Measurements from ENCODE around the gene KDM6B. TPM values are rescaled to one million over a fixed set of nuclear protein-coding genes. Genes with fewer than 3 reads are reported as not detected.

The KDM6B gene
- total RNA-seq, 1 experiment from 2014 or later: 28.9 TPM

DNA sequence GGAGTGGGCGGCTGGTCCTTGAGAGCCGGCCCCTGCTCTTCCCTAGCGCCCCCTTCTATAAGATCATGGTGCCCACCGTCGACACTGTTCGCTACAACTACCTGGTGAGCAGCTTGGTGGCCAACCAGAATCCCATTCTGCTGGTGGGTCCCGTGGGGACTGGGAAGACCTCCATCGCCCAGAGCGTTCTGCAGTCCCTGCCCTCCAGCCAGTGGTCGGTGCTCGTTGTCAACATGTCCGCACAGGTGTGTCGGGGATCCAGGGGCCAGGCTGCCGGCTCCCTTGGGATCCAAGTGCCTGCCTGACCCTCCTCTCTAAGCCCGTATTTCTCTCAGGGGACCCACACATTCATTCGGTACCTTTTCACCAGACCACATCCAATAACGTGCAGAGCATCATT lies 41.4 kb upstream of the KDM6B start:
- no peak for DNase-seq
- H2BK12ac ChIP-seq (ENCODE audit: insufficient read length, low read depth, low read length): no peak overlapping the region
- no peak overlapping the region for H3K9ac ChIP-seq (ENCODE audit: extremely low read depth, insufficient read length, low read length)
- no peak overlapping the region for H3K23ac ChIP-seq (ENCODE audit: insufficient read length, low read depth, low read length)
- Mint-ChIP-seq H3K27me3 (ENCODE audit: low read depth) (peaks cover 7% of the 10 kb centered on the region), H3K9me3 (no peaks in the 10 kb centered on the region), H3K36me3 (ENCODE audit: insufficient read depth in 1 of 3, low read depth in 3 of 3) (no peaks in the 10 kb centered on the region), H3K4me3 (no peak overlapping the region), H3K27ac (no peak overlapping the region), H3K4me1 (peaks cover 8 to 9% of the 10 kb centered on the region in 2 experiments)
- no peak overlapping the region for H3K4me2 ChIP-seq (ENCODE audit: insufficient read depth, insufficient read length, low read length)
- H3K9me3 ChIP-seq (ENCODE audit: control insufficient read depth, low read depth, low read length): no peaks in the 10 kb centered on the region
- H3K14ac ChIP-seq (ENCODE audit: insufficient read depth, low read length): no peak overlapping the region
- no peaks in the 10 kb centered on the region for H3K27me3 ChIP-seq (ENCODE audit: insufficient read depth, low read length)
- no peak overlapping the region for H4K8ac ChIP-seq (replicated peaks; ENCODE audit: insufficient read length, low read depth, low read length)
- no peak overlapping the region for H3K18ac ChIP-seq (ENCODE audit: insufficient read length, low read depth, low read length)
- H2AFZ ChIP-seq (ENCODE audit: low read length): no peak overlapping the region
- H3K23me2 ChIP-seq (ENCODE audit: insufficient read length, low read depth, low read length, poor library complexity, severe bottlenecking): peaks cover 5% of the 10 kb centered on the region
- no peak for TF ChIP-seq CTCF (conservative IDR thresholded peaks at IDR 0.05)
- H3K4me1 ChIP-seq (ENCODE audit: insufficient read depth, low read length): no peaks in the 10 kb centered on the region; the same call in 1 of the 2 replicates
- H4K5ac ChIP-seq (ENCODE audit: insufficient read length, low read depth, low read length): no peak overlapping the region
- H2BK120ac ChIP-seq (ENCODE audit: low read depth, low read length, poor library complexity, severe bottlenecking): no peak overlapping the region
- H2BK20ac ChIP-seq (ENCODE audit: low read depth, low read length, poor library complexity, severe bottlenecking): no peak overlapping the region
- no CpG with 5 or more reads among the region's 17 CpGs for WGBS (ENCODE audit: extremely low coverage, insufficient read length, low lambda C conversion rate)
- H3K27ac ChIP-seq (ENCODE audit: insufficient read length, low read depth, low read length): no peak overlapping the region
- H4K91ac ChIP-seq (ENCODE audit: insufficient read length, low read depth, low read length): no peak overlapping the region
- H3K79me2 ChIP-seq (ENCODE audit: insufficient read depth, low read length): no peaks in the 10 kb centered on the region
- H3K79me1 ChIP-seq (ENCODE audit: insufficient read depth, low read depth, low read length, poor library complexity, severe bottlenecking): no peaks in the 10 kb centered on the region
- H3K56ac ChIP-seq (ENCODE audit: insufficient read length, low read depth, low read length): no peak overlapping the region
- H2BK5ac ChIP-seq (ENCODE audit: insufficient read length, low read length): no peak overlapping the region
- no peak overlapping the region for H3K4ac ChIP-seq (ENCODE audit: low read depth, low read length)
- no peaks in the 10 kb centered on the region for H4K20me1 ChIP-seq (ENCODE audit: control insufficient read depth, insufficient read depth, insufficient read length)
- no peak overlapping the region for H3T11ph ChIP-seq (ENCODE audit: low read length)
- no peak overlapping the region for H2BK15ac ChIP-seq (ENCODE audit: low read depth, low read length)
- no peak overlapping the region for H2AK5ac ChIP-seq (ENCODE audit: insufficient read length, low read length)

Measured in H9 (cell line).